NCI-H187 treated with DMSO at 0.1 percent for 48 hours (cell line): Measurements from ENCODE around the gene MAOB.

Experiments
- DNase-seq: peaks from one replicate; lab custom pipeline; 2025; lab: John Stamatoyannopoulos, UW

Gene MAOB

DNA sequence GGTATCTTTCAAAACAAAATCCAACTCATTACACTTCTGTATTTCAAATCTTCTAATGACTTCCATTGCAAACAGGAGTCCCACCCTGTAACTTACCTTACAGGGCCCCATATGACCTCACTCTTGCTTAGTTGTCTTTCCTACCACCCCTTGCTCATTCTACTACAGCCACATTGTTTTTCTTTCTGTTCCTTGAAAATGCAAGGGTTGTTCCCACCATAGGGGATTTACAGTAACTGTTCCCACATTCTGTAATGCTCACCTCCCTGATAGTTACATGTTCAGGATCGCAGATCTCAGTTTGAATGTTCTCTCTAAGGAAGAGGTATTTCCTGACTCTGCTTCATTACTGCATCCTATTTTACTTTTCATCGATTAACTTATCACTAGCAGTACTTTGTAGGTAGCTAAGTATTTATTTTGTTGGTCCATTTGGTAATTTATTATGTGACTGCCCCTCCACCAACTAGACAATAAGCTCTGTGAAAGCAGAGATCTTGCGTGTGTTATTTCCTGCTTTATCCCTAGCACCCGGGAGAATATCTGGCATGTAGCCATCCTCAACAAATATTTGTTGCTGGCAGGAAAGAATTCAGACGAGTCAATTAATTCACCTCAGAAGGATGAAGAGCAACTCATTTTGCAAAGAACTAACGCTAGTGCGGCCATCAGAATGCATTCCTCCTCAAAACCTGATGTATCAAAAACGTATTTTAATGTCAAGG is 21.4 kb downstream of the MAOB start:
- no peak for DNase-seq

DNA sequence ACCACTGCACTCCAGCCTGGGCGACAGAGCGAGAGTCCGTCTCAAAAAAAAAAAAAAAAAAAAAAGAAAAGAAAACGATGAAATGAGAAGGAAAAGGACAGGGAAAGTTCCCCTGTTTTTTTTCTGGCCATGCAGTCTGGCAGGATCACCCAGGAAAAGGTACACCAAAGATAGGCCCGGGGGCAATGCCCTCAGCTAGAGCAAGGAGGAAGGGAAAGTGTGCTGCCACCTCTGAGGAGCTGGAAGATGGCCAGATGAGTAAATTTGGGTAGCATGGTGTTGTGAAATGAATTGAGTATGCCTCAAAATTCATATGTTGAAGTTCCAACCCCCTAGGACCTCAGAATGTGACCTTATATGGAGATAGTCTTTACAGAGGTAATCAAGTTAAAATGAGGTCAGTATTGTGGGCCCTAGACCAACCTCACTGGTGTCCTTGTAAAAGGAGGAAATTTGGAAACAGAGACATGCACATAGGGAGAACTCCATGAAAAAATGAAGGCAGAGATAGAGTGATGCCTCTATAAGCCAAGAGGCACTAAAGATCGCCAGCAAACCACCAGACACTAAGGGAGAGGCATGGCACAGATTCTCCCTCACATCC is 28.9 kb downstream of the MAOB start:
- DNase-seq, result no peak

DNA sequence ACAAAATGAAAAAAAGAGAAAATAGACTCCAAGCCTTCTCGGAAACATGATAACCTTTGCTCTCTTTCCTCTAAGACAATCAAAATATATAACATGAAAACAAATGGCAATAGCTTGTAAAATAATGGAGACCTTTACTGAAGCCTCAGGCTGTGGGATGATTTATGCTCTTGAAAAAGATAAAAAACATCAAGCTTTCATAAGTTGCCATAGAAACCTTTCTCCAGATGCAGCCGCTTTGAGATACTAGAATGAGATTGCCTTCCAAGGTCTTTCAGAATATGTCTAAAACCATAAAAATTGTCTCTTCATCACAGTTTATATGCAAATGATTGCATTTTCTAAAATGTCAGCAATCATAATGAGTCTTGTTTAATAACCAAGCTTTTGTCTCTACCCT is 31.6 kb downstream of the MAOB start:
- no peak for DNase-seq

DNA sequence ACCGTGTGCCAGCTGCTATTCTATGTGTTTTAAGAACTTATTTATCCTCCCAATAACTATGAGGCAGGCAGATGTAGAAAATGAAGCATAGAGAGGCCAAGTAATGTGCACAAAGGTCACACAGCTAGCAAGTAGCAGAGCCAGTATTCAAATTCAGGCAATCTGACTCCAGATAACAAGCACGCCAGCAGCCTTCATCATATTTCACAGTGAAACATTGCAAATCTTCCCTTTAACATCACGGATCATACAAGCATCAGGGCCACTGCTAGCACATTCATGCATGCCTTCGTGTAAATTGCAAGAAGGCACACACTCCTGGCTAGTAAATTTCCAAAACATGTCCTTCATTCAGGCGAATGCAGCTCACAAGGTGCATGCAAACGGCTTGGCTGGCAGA is 33.1 kb downstream of the MAOB start:
- no peak for DNase-seq

DNA sequence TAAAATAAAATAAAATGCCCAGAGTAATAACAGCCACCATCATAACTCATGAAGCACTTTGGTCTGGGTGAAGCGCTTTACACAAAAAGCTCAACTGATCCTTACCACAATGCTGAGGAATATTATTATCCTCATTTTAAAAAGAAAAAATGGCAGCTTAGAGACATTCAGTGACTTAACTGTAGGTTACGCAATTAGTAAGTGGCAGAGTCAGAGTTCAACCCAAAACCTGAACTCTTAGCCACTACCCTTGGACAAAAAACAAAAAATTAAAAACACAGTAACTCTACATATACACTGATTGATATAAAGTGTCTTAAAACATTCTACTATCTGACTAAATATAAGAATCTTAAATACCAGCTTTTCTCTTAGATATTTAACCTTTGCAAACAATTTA is 34.9 kb downstream of the MAOB start:
- DNase-seq, result no peak

DNA sequence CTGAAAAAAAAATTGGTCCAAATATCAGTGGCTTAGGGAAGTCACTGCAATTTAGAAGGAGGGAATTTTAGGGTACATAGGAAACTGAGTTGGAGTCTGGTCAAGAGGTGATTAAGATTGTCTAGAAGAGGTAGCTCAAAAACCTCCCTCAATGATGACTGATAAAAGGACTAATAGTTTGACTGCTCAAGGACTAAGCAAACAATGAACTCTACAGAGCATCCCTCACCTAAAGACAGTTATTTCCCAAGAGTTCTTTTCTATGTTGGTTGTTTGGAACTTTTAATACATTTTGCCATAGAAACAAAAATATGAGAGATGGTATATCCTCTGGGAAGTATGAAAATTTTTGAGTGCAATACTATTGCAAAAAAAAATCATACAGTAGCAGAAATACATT is 35.7 kb downstream of the MAOB start:
- no peak for DNase-seq

DNA sequence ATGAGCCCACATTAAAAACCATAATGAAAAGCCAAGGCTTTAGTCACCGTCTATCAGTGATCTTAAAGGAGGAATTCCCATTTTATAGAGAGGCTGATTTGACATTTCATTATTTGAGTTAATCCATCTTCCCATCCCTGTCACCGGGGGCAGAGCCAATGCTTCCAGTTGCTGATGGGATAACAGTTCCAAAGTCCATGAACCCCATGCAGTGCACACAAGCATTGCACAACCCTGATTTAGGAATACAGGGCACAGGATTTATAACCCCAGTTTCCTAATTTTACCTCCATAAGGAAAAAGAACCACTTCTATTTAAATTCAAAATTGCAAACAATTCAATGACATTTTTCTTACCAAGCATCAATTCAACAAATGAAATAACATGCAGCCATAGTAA is 36.5 kb downstream of the MAOB start:
- DNase-seq, result no peak

DNA sequence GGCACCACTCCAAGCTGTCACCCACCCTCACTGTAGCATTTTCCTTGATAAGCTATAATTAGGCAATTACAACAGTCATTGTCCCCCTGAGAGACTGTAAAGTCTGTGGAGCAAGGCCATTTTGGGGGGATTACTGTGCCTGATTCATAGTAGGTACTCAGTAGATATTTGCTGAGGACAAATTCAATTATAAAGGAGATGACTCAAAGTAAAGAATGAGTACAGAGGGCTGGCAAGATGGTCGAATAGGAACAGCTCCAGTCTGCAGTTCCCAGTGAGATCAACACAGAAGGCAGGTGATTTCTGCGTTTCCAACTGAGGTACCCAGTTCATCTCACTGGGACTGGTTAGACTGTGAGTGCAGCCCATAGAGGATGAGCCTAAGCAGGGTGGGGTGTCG is 42.0 kb downstream of the MAOB start:
- DNase-seq, result no peak

DNA sequence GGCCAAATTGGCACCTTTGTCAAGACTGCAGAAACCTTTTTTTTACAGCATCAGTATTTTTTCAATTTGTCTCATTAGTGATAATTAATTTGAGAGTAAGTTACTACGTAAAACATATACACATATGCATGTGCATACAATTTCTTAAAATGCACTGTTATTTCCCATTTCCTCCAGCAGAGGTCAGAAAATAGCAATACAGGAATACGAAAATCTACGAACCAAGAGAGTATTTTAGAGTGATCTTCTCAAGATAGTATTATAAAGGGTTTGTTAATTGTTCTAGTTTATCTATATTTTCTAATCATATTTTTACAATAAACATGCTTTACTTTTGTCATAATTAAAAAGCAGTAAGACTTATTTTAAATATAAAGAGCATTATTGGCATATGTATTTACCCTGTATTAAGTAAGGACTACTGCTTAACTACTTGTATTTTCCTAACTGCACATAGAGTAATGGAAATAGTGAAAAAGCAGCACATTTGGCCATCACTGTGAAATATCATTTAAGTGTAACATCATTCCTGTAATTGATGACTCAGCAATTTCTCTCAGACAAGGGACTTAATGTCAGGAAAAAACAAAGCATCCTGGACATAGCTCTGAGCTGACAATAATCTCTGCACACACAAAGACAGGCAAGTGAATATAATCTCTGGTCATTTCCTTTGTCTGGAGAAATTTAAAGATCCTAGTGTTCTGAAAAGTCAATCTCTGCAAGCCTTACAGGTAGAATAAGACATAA is 45.6 kb downstream of the MAOB start:
- no peak for DNase-seq

DNA sequence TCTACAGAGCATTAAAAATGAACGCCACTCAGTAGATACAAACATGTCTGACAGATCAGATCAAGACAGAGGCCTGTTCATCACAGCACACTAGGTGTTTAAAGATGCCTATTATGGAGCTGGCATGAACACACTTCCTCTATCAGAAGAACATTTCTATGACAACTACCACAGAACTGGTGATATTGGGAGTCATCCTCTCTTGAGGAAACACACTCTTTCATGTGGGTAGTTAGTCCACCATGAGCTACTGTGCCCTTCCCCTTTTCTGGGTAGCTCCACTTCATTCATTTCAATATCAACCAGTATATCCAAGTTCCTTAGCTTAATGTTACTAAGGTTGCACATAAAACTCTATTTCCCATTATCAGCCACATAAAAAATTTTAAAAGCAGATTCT is 46.7 kb downstream of the MAOB start:
- DNase-seq, result no peak

DNA sequence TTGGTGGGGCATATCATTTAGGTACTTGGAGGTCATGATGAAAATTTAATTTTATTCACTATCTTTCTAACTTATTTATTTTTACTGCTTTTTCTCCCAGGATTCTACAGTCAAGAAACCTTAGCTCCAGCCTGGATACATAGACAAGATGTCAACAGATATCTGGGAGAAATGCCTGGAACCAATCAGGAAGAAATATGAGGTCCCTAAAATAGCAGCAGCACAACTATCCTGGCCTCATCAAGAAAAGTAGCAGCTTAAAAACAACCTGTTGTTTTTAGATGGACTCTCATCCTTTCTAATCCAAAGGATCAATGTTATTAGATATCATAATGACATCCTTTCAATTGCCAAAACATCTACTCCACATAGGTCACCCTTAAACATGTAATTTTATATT is 54.5 kb downstream of the MAOB start:
- DNase-seq, result no peak

DNA sequence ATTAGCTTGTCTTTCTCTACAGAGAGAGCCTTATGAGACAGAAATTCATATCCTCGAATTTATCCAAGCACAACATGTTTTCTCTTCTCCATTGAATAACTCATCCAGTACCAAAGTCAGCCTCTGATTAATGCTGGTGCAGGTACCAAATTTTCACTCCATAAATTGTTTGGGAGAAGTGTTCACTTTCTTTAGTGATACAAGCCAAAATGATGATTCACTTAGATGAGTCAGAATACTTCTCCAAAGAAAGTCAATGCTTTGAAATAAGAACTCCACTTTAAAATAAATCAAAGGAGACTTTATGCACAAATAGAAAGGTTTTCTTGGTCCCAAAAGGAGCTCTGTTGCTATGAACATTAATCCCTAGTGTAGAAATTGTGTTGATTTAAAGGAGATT is 60.2 kb downstream of the MAOB start:
- DNase-seq, result no peak

DNA sequence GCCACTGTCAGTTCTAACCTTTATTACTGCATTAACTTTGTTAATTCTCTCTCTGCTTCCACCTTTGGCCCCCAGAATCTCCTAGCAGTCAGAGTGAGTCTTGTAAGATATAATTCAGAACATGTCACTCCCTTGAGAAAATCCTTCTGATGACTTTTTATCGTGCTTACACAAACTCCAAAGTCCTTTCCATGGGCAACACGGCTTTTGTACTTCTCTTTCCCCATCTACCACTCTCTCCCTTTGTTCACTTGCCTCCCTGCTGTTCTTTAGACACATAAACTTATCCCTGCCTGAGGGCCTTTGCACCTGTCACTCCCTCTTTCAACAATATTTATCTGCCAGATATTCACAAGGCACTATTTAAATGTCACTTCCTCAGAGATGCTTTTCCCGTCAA is 64.8 kb downstream of the MAOB start:
- no peak for DNase-seq

DNA sequence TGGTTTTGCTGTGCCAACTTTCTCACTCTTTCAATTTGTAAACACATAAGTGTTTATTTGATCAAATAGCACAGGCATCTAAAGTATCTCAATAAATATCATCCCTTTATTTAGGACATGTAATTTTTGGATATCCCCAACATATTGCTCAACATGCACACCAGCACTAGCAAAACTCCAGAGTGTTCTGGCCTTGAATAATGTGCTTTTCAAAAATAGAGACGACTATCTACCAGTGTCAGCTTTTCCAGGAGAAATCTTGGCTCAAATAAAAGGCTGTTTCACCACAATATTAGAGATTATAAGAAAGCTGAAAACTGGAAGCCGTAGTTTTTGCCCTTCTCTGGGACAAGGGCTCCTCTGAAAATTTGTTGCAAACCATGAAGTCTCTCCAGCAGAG is 67.0 kb downstream of the MAOB start:
- no peak for DNase-seq

DNA sequence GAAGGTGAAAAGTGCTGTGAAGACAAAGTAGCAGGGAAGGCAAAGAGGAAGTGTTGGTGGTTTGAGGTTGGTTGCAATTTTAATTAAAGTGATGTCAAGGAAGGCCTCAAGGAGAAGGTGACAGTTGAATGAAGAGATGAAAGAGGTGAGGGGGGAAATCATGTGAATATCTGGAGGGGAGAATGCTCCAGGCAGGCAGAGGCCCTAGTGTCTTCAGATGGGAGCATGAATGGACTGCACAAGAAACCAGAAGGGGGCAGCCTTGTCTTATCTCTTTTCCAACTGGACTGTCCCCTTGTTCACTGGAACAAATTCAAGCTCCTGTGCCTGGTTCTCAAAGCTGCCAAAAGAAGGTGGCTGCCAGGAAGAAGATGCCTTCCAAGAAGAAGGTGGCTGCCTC is 68.4 kb downstream of the MAOB start:
- DNase-seq, result no peak

DNA sequence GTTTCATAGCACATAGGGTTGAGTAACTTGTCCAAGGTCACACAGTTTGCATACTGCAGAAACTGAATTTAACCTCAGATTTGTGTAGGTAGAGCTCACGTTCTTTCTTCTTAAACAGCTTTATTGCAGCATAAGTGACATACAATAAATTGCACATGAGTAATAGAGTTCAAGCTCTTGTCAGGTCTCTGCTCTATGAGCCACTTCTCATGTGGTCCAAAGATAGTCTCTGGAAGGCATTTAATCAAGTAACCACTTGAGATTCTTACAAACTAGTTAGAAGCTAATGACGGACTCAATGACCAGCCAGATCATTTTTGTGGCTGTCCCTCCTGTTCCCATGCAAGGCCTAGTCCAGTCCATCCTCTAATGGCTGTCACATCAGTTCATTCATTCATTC is 68.9 kb downstream of the MAOB start:
- DNase-seq, result no peak

DNA sequence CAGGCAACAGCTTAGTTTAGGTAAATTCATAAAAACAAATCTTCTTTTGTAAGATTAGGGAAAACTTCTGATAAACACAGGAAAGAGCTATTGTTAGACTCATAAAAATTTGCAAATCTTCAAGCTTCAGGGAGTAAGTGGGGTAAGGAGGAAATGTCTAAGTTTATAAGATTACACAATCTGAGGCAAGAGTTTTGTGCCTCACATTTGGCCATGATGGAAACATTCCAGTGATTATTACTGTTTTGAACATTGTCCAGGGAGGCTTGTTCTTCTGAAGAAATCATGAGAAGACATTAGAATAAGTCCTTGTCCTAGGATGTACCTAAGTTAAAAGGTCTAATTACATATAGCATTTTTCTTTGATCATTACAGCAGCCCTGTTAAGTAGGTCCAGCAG is 72.8 kb downstream of the MAOB start:
- no peak for DNase-seq

DNA sequence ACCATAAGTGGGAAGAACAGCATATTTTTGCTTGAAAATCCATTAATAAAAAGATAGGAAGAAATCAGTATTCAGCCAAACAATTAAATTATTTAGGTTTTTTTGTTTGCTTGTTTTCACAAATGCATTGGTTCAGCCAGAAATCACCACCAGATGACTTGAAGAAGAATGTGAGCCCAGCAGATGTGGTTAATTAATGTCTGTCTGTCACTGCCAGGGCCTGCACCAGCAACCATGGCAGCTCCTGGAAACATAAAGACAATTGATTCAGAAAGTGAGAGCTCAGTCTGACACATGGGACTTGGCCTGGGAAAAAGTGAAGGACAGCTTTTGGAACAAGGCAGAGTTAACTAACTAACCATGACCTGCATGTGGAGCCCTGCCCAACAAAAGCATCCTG is 74.0 kb downstream of the MAOB start:
- no peak for DNase-seq

DNA sequence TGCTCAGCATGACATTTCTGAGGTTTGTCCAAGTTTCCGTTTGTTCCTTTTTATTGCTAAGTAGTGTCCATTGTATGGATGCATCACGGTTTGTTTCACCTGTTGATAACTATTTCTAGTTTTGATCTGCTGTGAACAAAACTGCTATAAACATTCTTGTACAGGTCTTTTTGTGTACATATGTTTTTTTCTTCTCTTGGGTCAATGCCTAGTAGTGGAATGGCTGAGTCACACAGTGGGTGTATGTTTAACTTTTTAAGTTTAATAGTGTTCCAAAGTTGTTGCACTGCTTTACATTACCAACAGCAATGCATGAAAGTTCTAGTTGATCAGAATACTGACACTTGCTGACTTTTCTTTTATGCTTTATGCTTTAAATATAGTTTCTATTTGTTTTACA is 76.7 kb downstream of the MAOB start:
- no peak for DNase-seq

DNA sequence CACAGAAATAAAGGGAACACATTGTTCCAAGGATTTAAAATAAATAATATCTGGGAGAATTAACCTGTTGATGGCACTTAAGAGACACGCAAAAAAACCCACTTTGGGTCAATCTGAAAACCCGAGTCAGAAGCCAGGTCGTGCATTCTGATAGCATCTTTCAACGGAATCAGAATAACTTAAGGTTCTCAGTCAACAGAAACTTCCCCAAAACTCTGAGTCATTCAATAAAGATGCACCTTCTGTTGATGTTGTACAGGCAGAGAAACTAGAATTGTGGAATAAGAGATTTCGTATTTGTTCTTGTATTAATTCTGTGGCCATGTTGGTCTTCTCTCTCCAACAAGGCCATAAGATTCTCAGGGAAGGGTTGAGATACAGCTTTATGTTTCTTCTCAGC is 78.2 kb downstream of the MAOB start:
- no peak for DNase-seq

DNA sequence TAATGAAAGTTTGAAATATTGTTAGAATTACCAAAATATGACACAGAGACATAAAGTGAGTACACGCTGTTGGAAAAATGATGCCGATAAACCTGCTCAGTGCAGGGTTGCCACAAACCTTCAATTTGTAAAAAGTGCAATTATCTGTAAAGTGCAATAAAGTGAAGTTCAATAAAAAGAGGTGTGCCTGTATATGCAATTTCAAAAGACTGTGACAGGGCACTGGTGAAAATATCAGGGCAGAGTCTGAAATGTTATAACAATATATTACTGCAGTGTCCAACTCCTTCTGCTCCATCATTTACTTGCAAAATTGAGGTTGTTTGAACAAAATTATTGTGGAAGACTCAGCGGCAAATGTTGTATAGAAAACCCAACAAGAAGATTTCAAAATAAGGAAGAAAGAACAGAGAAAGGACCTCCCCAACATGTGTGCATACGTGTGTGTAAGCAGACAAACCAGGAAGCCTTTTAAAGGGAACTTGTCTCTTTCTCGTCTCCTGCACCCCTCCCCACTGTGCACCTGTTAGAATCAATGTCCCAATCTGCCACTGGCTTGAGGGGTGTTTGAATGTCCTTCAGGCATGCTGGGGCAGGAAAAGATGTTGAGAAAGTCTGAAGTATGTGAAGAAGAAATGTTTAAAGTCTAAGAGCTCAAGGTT is 96.2 kb downstream of the MAOB start:
- no peak for DNase-seq

DNA sequence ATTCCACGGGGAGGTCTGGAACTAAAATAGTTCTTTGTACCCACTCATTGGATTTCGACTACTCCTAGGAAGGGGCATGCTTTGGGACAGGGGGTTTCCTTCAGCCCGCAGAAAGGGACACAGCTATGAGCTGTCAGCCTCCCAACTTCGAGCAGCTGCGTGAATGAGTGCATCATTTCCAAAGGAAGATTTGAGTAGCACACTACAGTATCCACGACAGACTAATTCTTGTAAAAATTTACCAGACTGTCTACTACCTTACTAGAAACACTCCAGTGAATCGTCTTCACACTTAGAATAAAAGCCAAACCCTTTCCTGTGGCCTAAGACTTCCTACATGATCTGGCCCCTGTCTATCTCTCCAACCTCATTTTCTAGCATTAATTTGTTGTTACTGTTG is 124.2 kb downstream of the MAOB start:
- DNase-seq, result no peak

DNA sequence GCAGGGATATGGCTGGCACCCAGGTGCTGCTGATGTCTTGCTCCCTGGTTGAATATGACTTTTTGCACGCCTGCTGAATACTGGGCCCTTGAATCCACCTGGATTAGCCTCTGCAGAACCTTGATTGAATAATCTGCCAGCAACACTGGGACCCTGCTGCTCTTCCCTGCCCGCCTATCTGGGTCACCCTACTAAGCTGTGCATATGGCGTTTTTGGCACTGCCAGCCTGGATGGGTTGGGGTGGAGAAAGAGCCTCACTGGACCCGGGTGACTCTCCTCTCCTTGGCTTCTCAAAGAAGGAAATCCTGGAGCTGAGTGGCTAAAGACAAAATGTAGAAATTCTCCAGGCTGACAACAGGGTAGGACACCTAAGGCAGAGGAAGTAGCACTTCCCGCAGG is 126.2 kb downstream of the MAOB start:
- no peak for DNase-seq
